ENCODE measurements around the gene SPAG17.

GRCh38 chr1:117985239-117985638, 199.8 kb downstream of the SPAG17 start:
- no peak for TF ChIP-seq CTCF (conservative IDR thresholded peaks at IDR 0.05 in 1 of 2, IDR thresholded peaks at IDR 0.05 in 1 of 2; ENCODE audit: low read depth in 1 of 2, low read length in 2 of 2)
- no peak for TF ChIP-seq EZH2 (IDR thresholded peaks at IDR 0.05; ENCODE audit: low read length, missing control alignments)
